HEK293 (cell line): Measurements from ENCODE around the gene B4GALT5.

Experiments
- ATF2 ChIP-seq: fragments of 450-650 bp; formaldehyde crosslinking; IDR thresholded peaks from 2 replicates; pipeline ENCODE4 v1.5.1; 2016; ENCODE audit warnings: missing biosample characterization, missing genetic modification characterization, low read depth
- CTCF ChIP-seq: fragments of 450-650 bp; formaldehyde crosslinking; IDR thresholded peaks from 2 replicates; pipeline ENCODE4 v1.5.1; 2016; ENCODE audit warnings: missing biosample characterization, missing genetic modification characterization
- HOXD13 ChIP-seq: sonication (generic); formaldehyde crosslinking; IDR thresholded peaks from 2 replicates; pipeline ENCODE4 v1.8.0; 2022; ENCODE audit warnings: missing genetic modification reagents, borderline replicate concordance
- IKZF3 ChIP-seq: fragments of 450-650 bp; IDR thresholded peaks from 2 replicates; pipeline ENCODE4 v1.5.0; 2018; ENCODE audit warnings: missing biosample characterization, mild to moderate bottlenecking, missing genetic modification characterization, moderate library complexity
- KLF1 ChIP-seq: fragments of 450-650 bp; formaldehyde crosslinking; IDR thresholded peaks from 2 replicates; pipeline ENCODE4 v1.5.1; 2016; ENCODE audit warnings: missing biosample characterization, missing genetic modification characterization
- RBAK ChIP-seq: fragments of 450-650 bp; formaldehyde crosslinking; IDR thresholded peaks from 2 replicates; pipeline ENCODE4 v1.5.1; 2016; ENCODE audit warnings: missing biosample characterization, missing genetic modification characterization
- SP2 ChIP-seq: fragments of 450-650 bp; formaldehyde crosslinking; IDR thresholded peaks from 2 replicates; pipeline ENCODE4 v1.5.1; 2016; ENCODE audit warnings: missing biosample characterization, missing genetic modification characterization
- ZBTB49 ChIP-seq: fragments of 450-650 bp; formaldehyde crosslinking; IDR thresholded peaks from 2 replicates; pipeline ENCODE4 v1.5.1; 2016; ENCODE audit warnings: missing biosample characterization, missing genetic modification characterization, low read depth
- ZBTB8A ChIP-seq: fragments of 450-650 bp; formaldehyde crosslinking; IDR thresholded peaks from 2 replicates; pipeline ENCODE4 v1.5.1; 2016; ENCODE audit warnings: missing biosample characterization, missing genetic modification characterization
- ZNF174 ChIP-seq: fragments of 450-650 bp; formaldehyde crosslinking; IDR thresholded peaks from 2 replicates; pipeline ENCODE4 v1.5.0; 2017; ENCODE audit warnings: missing biosample characterization, mild to moderate bottlenecking, missing genetic modification characterization
- ZNF175 ChIP-seq: fragments of 450-650 bp; formaldehyde crosslinking; IDR thresholded peaks from 2 replicates; pipeline ENCODE4 v1.5.1; 2016; ENCODE audit warnings: missing biosample characterization, missing genetic modification characterization
- ZNF202 ChIP-seq: fragments of 450-650 bp; formaldehyde crosslinking; IDR thresholded peaks from 2 replicates; pipeline ENCODE4 v1.5.1; 2016; ENCODE audit warnings: missing biosample characterization, missing genetic modification characterization, borderline replicate concordance
- ZNF214 ChIP-seq: fragments of 450-650 bp; formaldehyde crosslinking; IDR thresholded peaks from 2 replicates; pipeline ENCODE4 v1.5.1; 2017; ENCODE audit warnings: missing biosample characterization, mild to moderate bottlenecking, missing genetic modification characterization, borderline replicate concordance
- ZNF324 ChIP-seq: fragments of 450-650 bp; formaldehyde crosslinking; IDR thresholded peaks from 2 replicates; pipeline ENCODE4 v1.5.1; 2016; ENCODE audit warnings: missing biosample characterization, missing genetic modification characterization
- ZNF341 ChIP-seq: fragments of 450-650 bp; formaldehyde crosslinking; IDR thresholded peaks from 2 replicates; pipeline ENCODE4; 2016; ENCODE audit warnings: low read depth, missing biosample characterization, missing genetic modification characterization
- ZNF501 ChIP-seq: fragments of 450-650 bp; formaldehyde crosslinking; IDR thresholded peaks from 2 replicates; pipeline ENCODE4 v1.5.1; 2016; ENCODE audit warnings: missing biosample characterization, missing genetic modification characterization
- ZNF580 ChIP-seq: fragments of 450-650 bp; formaldehyde crosslinking; IDR thresholded peaks from 2 replicates; pipeline ENCODE4 v1.5.1; 2016; ENCODE audit warnings: missing biosample characterization, missing genetic modification characterization
- ZNF596 ChIP-seq: fragments of 450-650 bp; IDR thresholded peaks from 2 replicates; pipeline ENCODE4 v1.5.0; 2018; ENCODE audit warnings: missing biosample characterization, mild to moderate bottlenecking, missing genetic modification characterization, moderate library complexity
- ZNF629 ChIP-seq: fragments of 450-650 bp; formaldehyde crosslinking; IDR thresholded peaks from 2 replicates; pipeline ENCODE4 v1.5.1; 2017; ENCODE audit warnings: missing biosample characterization, missing genetic modification characterization
- ZNF670 ChIP-seq: fragments of 450-650 bp; formaldehyde crosslinking; IDR thresholded peaks from 2 replicates; pipeline ENCODE4 v1.5.1; 2016; ENCODE audit warnings: missing biosample characterization, missing genetic modification characterization, low read depth
- TF ChIP-seq, protein P1 (sequence below): fragments of 450-650 bp; formaldehyde crosslinking; IDR thresholded peaks from 2 replicates; pipeline ENCODE4 v1.5.1; 2016; ENCODE audit warnings: missing biosample characterization, missing genetic modification characterization
- TF ChIP-seq, protein P2 (sequence below): fragments of 450-650 bp; formaldehyde crosslinking; IDR thresholded peaks from 2 replicates; pipeline ENCODE4 v1.5.1; 2016; ENCODE audit warnings: missing biosample characterization, missing genetic modification characterization

B4GALT5 gene

DNA sequence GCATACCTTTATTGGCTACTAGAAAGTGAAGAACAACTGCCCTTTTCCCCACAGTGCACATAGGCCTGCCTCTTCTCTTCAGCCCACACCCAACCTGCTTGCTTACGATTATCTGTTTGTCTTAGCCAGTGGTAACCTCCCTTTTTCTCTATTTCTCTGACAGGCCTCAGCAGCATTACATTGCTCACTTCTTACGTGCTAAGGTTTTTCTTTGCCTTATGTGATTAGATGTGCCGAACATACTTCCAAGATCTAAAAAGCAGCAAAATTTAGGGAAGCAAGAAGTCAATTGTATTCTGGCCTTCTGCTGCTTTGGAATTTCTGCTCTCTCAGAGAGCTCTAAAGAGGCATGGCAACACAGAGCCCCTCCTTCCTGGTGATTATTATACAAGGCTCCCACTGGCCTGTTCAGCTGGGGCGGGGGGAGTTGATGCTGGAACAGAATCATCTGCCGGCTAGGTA lies 7.0 kb downstream of the B4GALT5 start (continued):
- TF ChIP-seq ZNF670 (tag by site-specific recombination) (no peak), ZBTB8A (no peak), ZNF596 (no peak), ZNF214 (tag by site-specific recombination) (no peak), CTCF (no peak), ZNF175 (tag by site-specific recombination) (no peak), ZNF580 (tag by site-specific recombination) (no peak), ZBTB49 (tag by site-specific recombination) (no peak), ATF2 (tag by site-specific recombination) (no peak), SP2 (0 out of 2 replicates have a peak, but pooled peaks have one; percentile 4), HOXD13 (CRISPR knock-in tag) (no peak), ZNF174 (tag by site-specific recombination) (no peak), KLF1 (tag by site-specific recombination) (peak; percentile 12; the same call in 1 of the 2 replicates), IKZF3 (tag by site-specific recombination) (no peak), ZNF341 (tag by site-specific recombination) (0 out of 2 replicates have a peak, but pooled peaks have one; percentile 10), RBAK (tag by site-specific recombination) (no peak), ZNF629 (tag by site-specific recombination) (no peak), ZNF501 (tag by site-specific recombination) (no peak), ZNF324 (tag by site-specific recombination) (no peak), ZNF202 (tag by site-specific recombination) (no peak)
- TF ChIP-seq, protein P1, sequence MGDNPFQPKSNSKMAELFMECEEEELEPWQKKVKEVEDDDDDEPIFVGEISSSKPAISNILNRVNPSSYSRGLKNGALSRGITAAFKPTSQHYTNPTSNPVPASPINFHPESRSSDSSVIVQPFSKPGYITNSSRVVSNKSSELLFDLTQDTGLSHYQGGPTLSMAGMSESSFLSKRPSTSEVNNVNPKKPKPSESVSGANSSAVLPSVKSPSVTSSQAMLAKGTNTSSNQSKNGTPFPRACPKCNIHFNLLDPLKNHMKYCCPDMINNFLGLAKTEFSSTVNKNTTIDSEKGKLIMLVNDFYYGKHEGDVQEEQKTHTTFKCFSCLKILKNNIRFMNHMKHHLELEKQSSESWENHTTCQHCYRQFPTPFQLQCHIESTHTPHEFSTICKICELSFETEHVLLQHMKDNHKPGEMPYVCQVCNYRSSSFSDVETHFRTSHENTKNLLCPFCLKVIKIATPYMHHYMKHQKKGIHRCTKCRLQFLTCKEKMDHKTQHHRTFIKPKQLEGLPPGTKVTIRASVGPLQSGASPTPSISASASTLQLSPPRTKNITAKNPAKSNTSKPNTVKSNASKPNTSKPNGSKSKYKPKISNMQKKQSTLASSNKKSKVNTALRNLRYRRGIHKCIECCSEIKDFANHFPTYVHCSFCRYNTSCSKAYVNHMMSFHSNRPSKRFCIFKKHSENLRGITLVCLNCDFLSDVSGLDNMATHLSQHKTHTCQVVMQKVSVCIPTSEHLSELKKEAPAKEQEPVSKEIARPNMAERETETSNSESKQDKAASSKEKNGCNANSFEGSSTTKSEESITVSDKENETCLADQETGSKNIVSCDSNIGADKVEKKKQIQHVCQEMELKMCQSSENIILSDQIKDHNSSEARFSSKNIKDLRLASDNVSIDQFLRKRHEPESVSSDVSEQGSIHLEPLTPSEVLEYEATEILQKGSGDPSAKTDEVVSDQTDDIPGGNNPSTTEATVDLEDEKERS (tag by site-specific recombination): no peak
- TF ChIP-seq, protein P2, sequence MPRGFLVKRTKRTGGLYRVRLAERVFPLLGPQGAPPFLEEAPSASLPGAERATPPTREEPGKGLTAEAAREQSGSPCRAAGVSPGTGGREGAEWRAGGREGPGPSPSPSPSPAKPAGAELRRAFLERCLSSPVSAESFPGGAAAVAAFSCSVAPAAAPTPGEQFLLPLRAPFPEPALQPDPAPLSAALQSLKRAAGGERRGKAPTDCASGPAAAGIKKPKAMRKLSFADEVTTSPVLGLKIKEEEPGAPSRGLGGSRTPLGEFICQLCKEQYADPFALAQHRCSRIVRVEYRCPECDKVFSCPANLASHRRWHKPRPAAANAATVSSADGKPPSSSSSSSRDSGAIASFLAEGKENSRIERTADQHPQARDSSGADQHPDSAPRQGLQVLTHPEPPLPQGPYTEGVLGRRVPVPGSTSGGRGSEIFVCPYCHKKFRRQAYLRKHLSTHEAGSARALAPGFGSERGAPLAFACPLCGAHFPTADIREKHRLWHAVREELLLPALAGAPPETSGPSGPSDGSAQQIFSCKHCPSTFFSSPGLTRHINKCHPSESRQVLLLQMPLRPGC (tag by site-specific recombination): no peak
